Measurements from ENCODE around the gene ELOA.

ELOA gene

DNA sequence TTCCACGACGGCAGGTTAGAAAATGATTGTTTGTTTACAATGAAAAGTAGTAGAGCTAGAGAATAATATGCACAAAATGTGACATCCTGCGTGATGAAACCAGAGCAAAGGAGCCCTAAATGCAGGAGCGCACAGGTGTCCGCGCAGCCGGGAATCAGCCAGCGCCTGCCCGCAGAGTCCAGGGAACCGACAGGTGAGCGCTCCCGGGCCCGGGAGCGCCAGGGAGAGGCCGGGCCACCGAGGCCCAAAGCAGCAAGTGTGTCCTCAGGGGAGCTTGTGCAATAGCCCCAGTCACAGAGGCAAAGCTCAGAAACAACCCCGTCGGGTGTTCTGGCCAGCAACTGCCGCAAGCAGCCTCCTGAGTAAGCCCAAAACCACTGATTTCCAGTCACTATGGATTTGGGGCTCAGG, 58.1 kb downstream of the ELOA start:
- TF ChIP-seq YY1 (IDR thresholded peaks at IDR 0.05; ENCODE audit: low read depth) (no peak), FOXM1 (IDR thresholded peaks at IDR 0.05; ENCODE audit: borderline replicate concordance, low read depth) (no peak), EP300 (IDR thresholded peaks at IDR 0.05; ENCODE audit: borderline replicate concordance) (no peak), RAD21 (IDR thresholded peaks at IDR 0.05; ENCODE audit: low read depth) (no peak), CEBPB (IDR thresholded peaks at IDR 0.05) (no peak), TAF1 (IDR thresholded peaks at IDR 0.05; ENCODE audit: low read depth) (no peak), CREB1 (IDR thresholded peaks at IDR 0.05; ENCODE audit: low read depth) (no peak), NFIC (IDR thresholded peaks at IDR 0.05) (no peak), ZBTB7A (IDR thresholded peaks at IDR 0.05; ENCODE audit: low read depth) (no peak), EGR1 (IDR thresholded peaks at IDR 0.05) (no peak), TCF12 (IDR thresholded peaks at IDR 0.05; ENCODE audit: low read depth) (no peak; the same call in 1 of the 2 replicates)
- TF ChIP-seq, protein P1, sequence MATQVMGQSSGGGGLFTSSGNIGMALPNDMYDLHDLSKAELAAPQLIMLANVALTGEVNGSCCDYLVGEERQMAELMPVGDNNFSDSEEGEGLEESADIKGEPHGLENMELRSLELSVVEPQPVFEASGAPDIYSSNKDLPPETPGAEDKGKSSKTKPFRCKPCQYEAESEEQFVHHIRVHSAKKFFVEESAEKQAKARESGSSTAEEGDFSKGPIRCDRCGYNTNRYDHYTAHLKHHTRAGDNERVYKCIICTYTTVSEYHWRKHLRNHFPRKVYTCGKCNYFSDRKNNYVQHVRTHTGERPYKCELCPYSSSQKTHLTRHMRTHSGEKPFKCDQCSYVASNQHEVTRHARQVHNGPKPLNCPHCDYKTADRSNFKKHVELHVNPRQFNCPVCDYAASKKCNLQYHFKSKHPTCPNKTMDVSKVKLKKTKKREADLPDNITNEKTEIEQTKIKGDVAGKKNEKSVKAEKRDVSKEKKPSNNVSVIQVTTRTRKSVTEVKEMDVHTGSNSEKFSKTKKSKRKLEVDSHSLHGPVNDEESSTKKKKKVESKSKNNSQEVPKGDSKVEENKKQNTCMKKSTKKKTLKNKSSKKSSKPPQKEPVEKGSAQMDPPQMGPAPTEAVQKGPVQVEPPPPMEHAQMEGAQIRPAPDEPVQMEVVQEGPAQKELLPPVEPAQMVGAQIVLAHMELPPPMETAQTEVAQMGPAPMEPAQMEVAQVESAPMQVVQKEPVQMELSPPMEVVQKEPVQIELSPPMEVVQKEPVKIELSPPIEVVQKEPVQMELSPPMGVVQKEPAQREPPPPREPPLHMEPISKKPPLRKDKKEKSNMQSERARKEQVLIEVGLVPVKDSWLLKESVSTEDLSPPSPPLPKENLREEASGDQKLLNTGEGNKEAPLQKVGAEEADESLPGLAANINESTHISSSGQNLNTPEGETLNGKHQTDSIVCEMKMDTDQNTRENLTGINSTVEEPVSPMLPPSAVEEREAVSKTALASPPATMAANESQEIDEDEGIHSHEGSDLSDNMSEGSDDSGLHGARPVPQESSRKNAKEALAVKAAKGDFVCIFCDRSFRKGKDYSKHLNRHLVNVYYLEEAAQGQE (IDR thresholded peaks at IDR 0.05; ENCODE audit: low read depth) = no peak
- TF ChIP-seq, protein P2, sequence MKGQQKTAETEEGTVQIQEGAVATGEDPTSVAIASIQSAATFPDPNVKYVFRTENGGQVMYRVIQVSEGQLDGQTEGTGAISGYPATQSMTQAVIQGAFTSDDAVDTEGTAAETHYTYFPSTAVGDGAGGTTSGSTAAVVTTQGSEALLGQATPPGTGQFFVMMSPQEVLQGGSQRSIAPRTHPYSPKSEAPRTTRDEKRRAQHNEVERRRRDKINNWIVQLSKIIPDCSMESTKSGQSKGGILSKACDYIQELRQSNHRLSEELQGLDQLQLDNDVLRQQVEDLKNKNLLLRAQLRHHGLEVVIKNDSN (IDR thresholded peaks at IDR 0.05) = no peak
- TF ChIP-seq, protein P3, sequence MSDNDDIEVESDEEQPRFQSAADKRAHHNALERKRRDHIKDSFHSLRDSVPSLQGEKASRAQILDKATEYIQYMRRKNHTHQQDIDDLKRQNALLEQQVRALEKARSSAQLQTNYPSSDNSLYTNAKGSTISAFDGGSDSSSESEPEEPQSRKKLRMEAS (IDR thresholded peaks at IDR 0.05) = no peak

DNA sequence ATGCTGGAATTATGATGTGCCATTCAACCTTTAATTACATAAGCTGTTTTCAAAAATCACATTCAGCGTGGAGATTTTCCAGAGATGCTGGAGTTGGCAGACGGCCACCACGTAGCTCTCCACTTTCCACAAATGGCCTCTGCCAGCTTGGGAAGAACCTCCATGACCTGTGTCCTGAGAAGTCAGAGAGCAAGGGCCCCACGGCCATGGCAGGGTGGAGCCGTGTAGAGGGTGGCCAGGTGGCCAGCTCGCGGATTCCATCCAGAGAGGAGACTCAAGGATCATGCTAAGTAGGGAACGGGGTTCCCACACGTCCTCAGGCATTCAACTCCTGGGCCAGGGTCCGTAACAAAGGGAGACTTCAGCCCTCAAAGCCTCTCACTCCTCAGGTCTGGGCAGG, 58.6 kb downstream of the ELOA start:
- no peak for TF ChIP-seq YY1 (IDR thresholded peaks at IDR 0.05; ENCODE audit: low read depth)
- TF ChIP-seq, protein P2 (IDR thresholded peaks at IDR 0.05) = no peak
- TF ChIP-seq, protein P3 (IDR thresholded peaks at IDR 0.05) = no peak
- TF ChIP-seq NFIC (IDR thresholded peaks at IDR 0.05) = no peak
- TF ChIP-seq CREB1 (IDR thresholded peaks at IDR 0.05; ENCODE audit: low read depth) = no peak
- TF ChIP-seq EP300 (IDR thresholded peaks at IDR 0.05; ENCODE audit: borderline replicate concordance) = no peak
- TF ChIP-seq CEBPB (IDR thresholded peaks at IDR 0.05) = no peak
- no peak for TF ChIP-seq RAD21 (IDR thresholded peaks at IDR 0.05; ENCODE audit: low read depth)
- no peak for TF ChIP-seq TCF12 (IDR thresholded peaks at IDR 0.05; ENCODE audit: low read depth)
- no peak for TF ChIP-seq EGR1 (IDR thresholded peaks at IDR 0.05)
- TF ChIP-seq, protein P1 (IDR thresholded peaks at IDR 0.05; ENCODE audit: low read depth) = no peak
- no peak for TF ChIP-seq ZBTB7A (IDR thresholded peaks at IDR 0.05; ENCODE audit: low read depth)
- no peak for TF ChIP-seq FOXM1 (IDR thresholded peaks at IDR 0.05; ENCODE audit: borderline replicate concordance, low read depth)
- no peak for TF ChIP-seq TEAD4 (IDR thresholded peaks at IDR 0.05)
- TF ChIP-seq TAF1 (IDR thresholded peaks at IDR 0.05; ENCODE audit: low read depth) = no peak

DNA sequence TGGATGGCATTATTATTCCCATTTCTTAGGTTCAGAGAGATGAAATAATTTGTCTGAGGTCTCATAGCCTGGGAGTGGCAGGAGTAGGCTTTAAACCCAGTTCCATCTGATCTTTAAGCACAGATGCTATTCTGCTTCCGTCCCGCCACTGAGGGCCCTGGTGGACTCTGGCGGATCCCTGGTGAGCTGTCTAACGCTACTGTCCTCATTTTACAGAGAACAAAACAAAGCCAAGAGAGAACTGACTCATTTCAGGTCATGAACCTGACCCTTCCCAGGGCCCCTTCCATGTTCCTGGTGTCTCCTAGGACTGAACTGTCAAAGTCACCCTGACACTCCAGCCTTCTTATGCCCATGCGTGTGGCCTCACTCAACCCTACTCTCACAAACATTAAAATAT, 60.4 kb downstream of the ELOA start:
- TF ChIP-seq ZBTB7A (IDR thresholded peaks at IDR 0.05; ENCODE audit: low read depth) (no peak), RAD21 (IDR thresholded peaks at IDR 0.05; ENCODE audit: low read depth) (no peak), EGR1 (IDR thresholded peaks at IDR 0.05) (no peak), YY1 (IDR thresholded peaks at IDR 0.05; ENCODE audit: low read depth) (no peak), TCF12 (IDR thresholded peaks at IDR 0.05; ENCODE audit: low read depth) (no peak), CEBPB (IDR thresholded peaks at IDR 0.05) (no peak), CREB1 (IDR thresholded peaks at IDR 0.05; ENCODE audit: low read depth) (no peak), NFIC (IDR thresholded peaks at IDR 0.05) (no peak), TAF1 (IDR thresholded peaks at IDR 0.05; ENCODE audit: low read depth) (no peak), TEAD4 (IDR thresholded peaks at IDR 0.05) (no peak), FOXM1 (IDR thresholded peaks at IDR 0.05; ENCODE audit: borderline replicate concordance, low read depth) (no peak), EP300 (IDR thresholded peaks at IDR 0.05; ENCODE audit: borderline replicate concordance) (no peak)
- TF ChIP-seq, protein P1 (IDR thresholded peaks at IDR 0.05; ENCODE audit: low read depth) = no peak
- TF ChIP-seq, protein P2 (IDR thresholded peaks at IDR 0.05) = no peak
- TF ChIP-seq, protein P3 (IDR thresholded peaks at IDR 0.05) = no peak
